Measurements from ENCODE around the gene ZDHHC8.

Gene ZDHHC8, protein sequence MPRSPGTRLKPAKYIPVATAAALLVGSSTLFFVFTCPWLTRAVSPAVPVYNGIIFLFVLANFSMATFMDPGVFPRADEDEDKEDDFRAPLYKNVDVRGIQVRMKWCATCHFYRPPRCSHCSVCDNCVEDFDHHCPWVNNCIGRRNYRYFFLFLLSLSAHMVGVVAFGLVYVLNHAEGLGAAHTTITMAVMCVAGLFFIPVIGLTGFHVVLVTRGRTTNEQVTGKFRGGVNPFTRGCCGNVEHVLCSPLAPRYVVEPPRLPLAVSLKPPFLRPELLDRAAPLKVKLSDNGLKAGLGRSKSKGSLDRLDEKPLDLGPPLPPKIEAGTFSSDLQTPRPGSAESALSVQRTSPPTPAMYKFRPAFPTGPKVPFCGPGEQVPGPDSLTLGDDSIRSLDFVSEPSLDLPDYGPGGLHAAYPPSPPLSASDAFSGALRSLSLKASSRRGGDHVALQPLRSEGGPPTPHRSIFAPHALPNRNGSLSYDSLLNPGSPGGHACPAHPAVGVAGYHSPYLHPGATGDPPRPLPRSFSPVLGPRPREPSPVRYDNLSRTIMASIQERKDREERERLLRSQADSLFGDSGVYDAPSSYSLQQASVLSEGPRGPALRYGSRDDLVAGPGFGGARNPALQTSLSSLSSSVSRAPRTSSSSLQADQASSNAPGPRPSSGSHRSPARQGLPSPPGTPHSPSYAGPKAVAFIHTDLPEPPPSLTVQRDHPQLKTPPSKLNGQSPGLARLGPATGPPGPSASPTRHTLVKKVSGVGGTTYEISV

GRCh38 chr22:20131597-20131858 is at the start of gene ZDHHC8:
Gene ZDHHC8 (plus strand): TSS chr22:20131804. CDS start chr22:20131948, 144 bp downstream.
- peak in 1 of 2 donors; percentile 35 for DNase-seq (ENCODE audit: low read depth in 2 of 2)
- H3K4me3 ChIP-seq (replicated peaks in 1 of 2; ENCODE audit: low read depth in 2 of 2, low read length in 2 of 2) = peak within 1 kb of the TSS; percentile 78 to 91
- TF ChIP-seq, protein P1, sequence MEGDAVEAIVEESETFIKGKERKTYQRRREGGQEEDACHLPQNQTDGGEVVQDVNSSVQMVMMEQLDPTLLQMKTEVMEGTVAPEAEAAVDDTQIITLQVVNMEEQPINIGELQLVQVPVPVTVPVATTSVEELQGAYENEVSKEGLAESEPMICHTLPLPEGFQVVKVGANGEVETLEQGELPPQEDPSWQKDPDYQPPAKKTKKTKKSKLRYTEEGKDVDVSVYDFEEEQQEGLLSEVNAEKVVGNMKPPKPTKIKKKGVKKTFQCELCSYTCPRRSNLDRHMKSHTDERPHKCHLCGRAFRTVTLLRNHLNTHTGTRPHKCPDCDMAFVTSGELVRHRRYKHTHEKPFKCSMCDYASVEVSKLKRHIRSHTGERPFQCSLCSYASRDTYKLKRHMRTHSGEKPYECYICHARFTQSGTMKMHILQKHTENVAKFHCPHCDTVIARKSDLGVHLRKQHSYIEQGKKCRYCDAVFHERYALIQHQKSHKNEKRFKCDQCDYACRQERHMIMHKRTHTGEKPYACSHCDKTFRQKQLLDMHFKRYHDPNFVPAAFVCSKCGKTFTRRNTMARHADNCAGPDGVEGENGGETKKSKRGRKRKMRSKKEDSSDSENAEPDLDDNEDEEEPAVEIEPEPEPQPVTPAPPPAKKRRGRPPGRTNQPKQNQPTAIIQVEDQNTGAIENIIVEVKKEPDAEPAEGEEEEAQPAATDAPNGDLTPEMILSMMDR (IDR thresholded peaks at IDR 0.05; ENCODE audit: low read depth, low read length) = no peak

- H3K4me3 ChIP-seq (replicated peaks in 1 of 2; ENCODE audit: low read depth in 2 of 2, low read length in 2 of 2) = no peak overlapping the region
- no peak for DNase-seq (ENCODE audit: low read depth in 2 of 2)
- TF ChIP-seq, protein P1 (IDR thresholded peaks at IDR 0.05; ENCODE audit: low read depth, low read length) = no peak
Observed at GRCh38 chr22:20083157-20083890, 48.3 kb upstream of the ZDHHC8 start.

GRCh38 chr22:20083891-20084546 is 47.6 kb upstream of the ZDHHC8 start:
- TF ChIP-seq, protein P1 (IDR thresholded peaks at IDR 0.05; ENCODE audit: low read depth, low read length) = no peak
- H3K4me3 ChIP-seq (replicated peaks in 1 of 2; ENCODE audit: low read depth in 2 of 2, low read length in 2 of 2) = no peak overlapping the region

DNA sequence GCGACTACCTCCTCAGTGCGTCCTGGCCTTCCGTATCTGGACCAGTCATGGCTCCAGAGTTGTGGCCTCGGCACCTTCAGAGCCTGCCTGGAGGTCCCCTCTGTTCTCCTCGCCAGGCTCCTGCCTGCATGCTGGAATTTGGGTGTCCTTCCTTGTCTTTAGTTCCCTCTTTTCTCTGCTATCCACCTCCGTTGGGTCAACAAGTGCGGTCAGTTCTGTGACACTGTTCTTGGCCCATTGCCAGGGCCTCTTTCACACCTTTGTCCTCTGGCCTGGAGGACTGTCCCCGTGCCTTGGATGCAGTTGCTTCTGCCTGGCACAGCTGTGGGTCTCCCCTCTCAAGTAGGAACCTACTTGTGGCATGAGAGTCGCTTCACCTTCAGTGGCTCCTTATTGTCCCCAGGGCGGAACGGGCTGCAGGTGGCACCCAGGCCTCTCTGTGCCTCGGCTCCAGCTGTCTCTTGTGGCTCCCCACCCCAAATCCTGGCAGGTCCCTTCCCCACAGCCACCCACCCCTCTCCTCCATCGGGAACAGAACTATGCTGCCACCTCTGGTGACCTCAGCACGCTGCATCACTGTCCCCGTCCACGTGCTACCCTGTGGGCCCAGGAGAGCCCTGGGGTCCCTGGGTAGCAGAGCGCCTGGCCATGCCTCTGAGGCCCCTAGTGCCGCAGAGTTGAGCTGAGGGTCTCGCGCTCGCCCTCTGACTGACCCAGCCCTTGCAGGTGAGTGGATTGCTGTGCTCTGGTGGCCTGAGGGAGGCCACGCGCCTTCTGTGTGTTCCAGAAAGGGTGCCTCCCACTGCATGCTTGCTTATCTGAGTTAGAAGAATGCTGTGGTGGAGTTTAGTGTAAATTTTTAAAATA is 46.8 kb upstream of the ZDHHC8 start:
- peak; percentile 5 to 12 for DNase-seq (ENCODE audit: low read depth in 2 of 2)
- H3K4me3 ChIP-seq (replicated peaks in 1 of 2; ENCODE audit: low read depth in 2 of 2, low read length in 2 of 2) = no peak overlapping the region

More at GRCh38 chr22:20083891-20084546, 47.6 kb upstream of the ZDHHC8 start:
- no peak for DNase-seq (ENCODE audit: low read depth in 2 of 2)

DNA sequence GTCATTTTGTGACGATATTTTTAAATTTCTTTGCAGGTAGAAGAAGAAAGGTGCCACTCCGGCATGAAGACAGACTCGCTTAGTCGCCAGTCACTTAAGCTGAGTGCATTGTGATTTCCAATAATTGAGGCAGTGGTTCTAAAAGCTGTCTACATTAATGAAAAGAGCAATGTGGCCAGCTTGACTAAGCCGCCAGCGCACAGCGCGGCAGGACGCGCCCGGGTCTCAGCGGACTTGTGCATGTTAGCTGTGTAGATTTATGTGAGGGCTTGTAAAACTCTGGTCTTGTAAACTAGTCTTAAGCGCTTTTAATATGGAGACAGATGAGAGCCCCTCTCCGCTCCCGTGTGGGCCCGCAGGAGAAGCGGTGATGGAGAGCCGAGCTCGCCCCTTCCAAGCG is 46.0 kb upstream of the ZDHHC8 start:
- TF ChIP-seq, protein P1 (IDR thresholded peaks at IDR 0.05; ENCODE audit: low read depth, low read length) = no peak
- DNase-seq (ENCODE audit: low read depth in 2 of 2) = no peak

More for the DNA sequence above, 46.8 kb upstream of the ZDHHC8 start:
- TF ChIP-seq, protein P1 (IDR thresholded peaks at IDR 0.05; ENCODE audit: low read depth, low read length) = peak; percentile 37

More for the DNA sequence above, 46.0 kb upstream of the ZDHHC8 start:
- no peak overlapping the region for H3K4me3 ChIP-seq (replicated peaks in 1 of 2; ENCODE audit: low read depth in 2 of 2, low read length in 2 of 2)

All from cardiac fibroblast (primary cell).